Coronary artery (tissue), 2 donors: ENCODE results near the gene ANKDD1A.

Experiments used
- DNase-seq: peaks from one replicate; pipeline ENCODE4 v3.0.0-alpha.2; 2017; ENCODE audit warnings: low spot score
- H3K27ac ChIP-seq, 2 donors: fragments of 200-600 bp; sonication (generic); one replicate each; pipeline ENCODE4 v1.5.1; 2016 to 2019
- H3K4me3 ChIP-seq: fragments of 200-600 bp; sonication (generic); 2 replicates; pipeline ENCODE4 v1.5.1; 2016; ENCODE audit warnings: mild to moderate bottlenecking, moderate library complexity
- CTCF ChIP-seq: fragments of 200-600 bp; sonication (generic); IDR thresholded peaks from one replicate; pipeline ENCODE4 v1.5.1; 2019; ENCODE audit warnings: antibody characterized with exemption

Gene ANKDD1A

GRCh38 chr15:64960153-64960552 lies 48.5 kb downstream of the ANKDD1A start:
- DNase-seq = no peak
- Histone ChIP-seq H3K27ac (no peak overlapping the region), H3K4me3 (no peak overlapping the region)
- no peak for TF ChIP-seq CTCF

- no peak for TF ChIP-seq CTCF
- H3K4me3 ChIP-seq = no peak overlapping the region
- DNase-seq = no peak
- H3K27ac ChIP-seq = no peak overlapping the region
Measured at GRCh38 chr15:64961013-64961412, 49.3 kb downstream of the ANKDD1A start.

GRCh38 chr15:64969401-64969800 lies 57.7 kb downstream of the ANKDD1A start:
- H3K27ac ChIP-seq = no peak overlapping the region
- TF ChIP-seq CTCF = no peak
- no peak overlapping the region for H3K4me3 ChIP-seq
- DNase-seq = no peak

- TF ChIP-seq CTCF = no peak
- Histone ChIP-seq H3K27ac (no peak overlapping the region), H3K4me3 (no peak overlapping the region)
- DNase-seq = no peak
Measured at GRCh38 chr15:64970698-64971097, 59.0 kb downstream of the ANKDD1A start.

GRCh38 chr15:64975390-64975789 lies 63.7 kb downstream of the ANKDD1A start:
- DNase-seq = no peak
- H3K4me3 ChIP-seq = no peak overlapping the region
- TF ChIP-seq CTCF = no peak
- H3K27ac ChIP-seq = no peak overlapping the region

GRCh38 chr15:64979252-64979710 lies 67.6 kb downstream of the ANKDD1A start:
- TF ChIP-seq CTCF = no peak
- Histone ChIP-seq H3K27ac (no peak overlapping the region), H3K4me3 (no peak overlapping the region)
- DNase-seq = no peak

GRCh38 chr15:64981812-64982431 lies 70.2 kb downstream of the ANKDD1A start:
- TF ChIP-seq CTCF = no peak
- DNase-seq = no peak
- no peak overlapping the region for H3K27ac ChIP-seq
- H3K4me3 ChIP-seq = no peak overlapping the region
